Measurements from ENCODE around the gene RASL10A.

RASL10A gene

GRCh38 chr22:29317827-29318454 lies 2.4 kb upstream of the RASL10A start:
- TF ChIP-seq ZFX (IDR thresholded peaks at IDR 0.05) (no peak), CTCF (conservative IDR thresholded peaks at IDR 0.05) (no peak)
- no peak overlapping the region for H3K27ac ChIP-seq

GRCh38 chr22:29316141-29316828 lies 788 bp upstream of the RASL10A start:
- TF ChIP-seq CTCF (conservative IDR thresholded peaks at IDR 0.05) (no peak), ZFX (IDR thresholded peaks at IDR 0.05) (no peak)
- no peak overlapping the region for H3K27ac ChIP-seq

GRCh38 chr22:29314537-29315285 lies 786 bp downstream of the RASL10A start:
- no peak overlapping the region for H3K27ac ChIP-seq

GRCh38 chr22:29313576-29314466 lies 1.7 kb downstream of the RASL10A start:
- H3K27ac ChIP-seq: no peak overlapping the region
- TF ChIP-seq CTCF (conservative IDR thresholded peaks at IDR 0.05) (no peak), ZFX (IDR thresholded peaks at IDR 0.05) (no peak)

More at GRCh38 chr22:29314537-29315285, 786 bp downstream of the RASL10A start:
- no peak for TF ChIP-seq CTCF (conservative IDR thresholded peaks at IDR 0.05)
- no peak for TF ChIP-seq ZFX (IDR thresholded peaks at IDR 0.05)

- no peak overlapping the region for H3K27ac ChIP-seq
- TF ChIP-seq CTCF (conservative IDR thresholded peaks at IDR 0.05) (peak; percentile 67), ZFX (IDR thresholded peaks at IDR 0.05) (no peak)
Observed at GRCh38 chr22:29313126-29313575, 2.3 kb downstream of the RASL10A start.

GRCh38 chr22:29312218-29313125 lies 3.0 kb downstream of the RASL10A start:
- TF ChIP-seq CTCF (conservative IDR thresholded peaks at IDR 0.05) (no peak), ZFX (IDR thresholded peaks at IDR 0.05) (no peak)
- H3K27ac ChIP-seq: no peak overlapping the region

Measured in C4-2B (cell line).